ENCODE measurements around the gene ALG2.

The ALG2 gene, protein sequence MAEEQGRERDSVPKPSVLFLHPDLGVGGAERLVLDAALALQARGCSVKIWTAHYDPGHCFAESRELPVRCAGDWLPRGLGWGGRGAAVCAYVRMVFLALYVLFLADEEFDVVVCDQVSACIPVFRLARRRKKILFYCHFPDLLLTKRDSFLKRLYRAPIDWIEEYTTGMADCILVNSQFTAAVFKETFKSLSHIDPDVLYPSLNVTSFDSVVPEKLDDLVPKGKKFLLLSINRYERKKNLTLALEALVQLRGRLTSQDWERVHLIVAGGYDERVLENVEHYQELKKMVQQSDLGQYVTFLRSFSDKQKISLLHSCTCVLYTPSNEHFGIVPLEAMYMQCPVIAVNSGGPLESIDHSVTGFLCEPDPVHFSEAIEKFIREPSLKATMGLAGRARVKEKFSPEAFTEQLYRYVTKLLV

DNA sequence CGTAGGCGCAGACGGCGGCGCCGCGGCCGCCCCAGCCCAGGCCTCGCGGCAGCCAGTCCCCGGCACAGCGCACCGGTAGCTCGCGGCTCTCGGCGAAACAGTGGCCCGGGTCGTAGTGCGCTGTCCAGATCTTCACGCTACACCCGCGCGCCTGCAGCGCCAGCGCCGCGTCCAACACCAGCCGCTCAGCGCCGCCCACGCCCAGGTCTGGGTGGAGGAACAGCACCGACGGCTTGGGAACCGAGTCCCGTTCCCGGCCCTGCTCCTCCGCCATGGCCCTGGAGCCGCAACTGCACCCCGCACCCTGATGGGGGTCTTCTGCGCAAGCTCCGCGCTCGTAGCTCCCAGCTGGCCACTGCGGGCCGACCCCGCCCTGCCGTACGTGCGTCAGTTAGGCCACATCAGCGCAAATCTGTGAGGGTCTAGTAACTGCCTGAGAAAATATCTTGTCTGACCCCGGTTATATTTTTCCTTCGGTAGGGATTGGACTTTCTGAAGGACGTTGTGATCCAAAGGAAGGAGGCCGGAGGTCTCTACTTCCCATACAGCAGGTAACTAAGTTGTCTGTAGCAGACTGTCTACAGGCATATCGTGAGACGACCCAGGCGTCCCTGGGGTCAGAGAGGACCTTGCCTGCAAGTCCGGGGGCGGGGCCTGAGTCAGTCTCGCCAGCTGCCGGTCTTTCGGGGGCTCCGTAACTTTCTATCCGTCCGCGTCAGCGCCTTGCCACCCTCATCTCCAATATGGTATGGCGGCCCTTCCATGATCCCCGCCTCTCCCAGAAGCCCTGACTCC, at the start of gene ALG2, which contains the start of gene SEC61B:
TSS of gene ALG2 (minus strand) at position 322 of the 795 bp plus-strand sequence. CDS start at position 274, 48 bp downstream.
TSS of gene SEC61B (plus strand) at position 662 of the 795 bp plus-strand sequence. CDS start at position 744, 82 bp downstream.
- DNase-seq (ENCODE audit: low read depth, low spot score) = peak; percentile 97

DNA sequence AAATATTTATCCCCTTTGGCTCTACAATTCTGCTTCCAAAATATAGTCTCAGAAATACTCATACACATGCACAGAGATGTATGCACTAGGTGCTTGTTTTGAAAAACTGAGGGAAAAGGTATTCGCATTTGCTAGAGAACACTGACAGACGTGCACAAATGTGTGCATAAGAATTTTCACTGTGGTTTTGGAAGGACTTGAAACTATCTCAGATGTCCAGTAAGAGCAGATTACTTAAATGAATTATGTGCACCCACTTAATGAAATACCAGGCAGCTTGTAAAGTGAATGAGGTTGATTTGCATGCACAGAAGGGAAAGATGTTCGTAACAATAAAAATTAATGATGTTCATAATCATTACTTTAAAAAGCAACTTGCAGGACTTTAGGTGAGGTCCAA, 48.7 kb upstream of the ALG2 start:
- no peak for DNase-seq (ENCODE audit: low read depth, low spot score)

DNA sequence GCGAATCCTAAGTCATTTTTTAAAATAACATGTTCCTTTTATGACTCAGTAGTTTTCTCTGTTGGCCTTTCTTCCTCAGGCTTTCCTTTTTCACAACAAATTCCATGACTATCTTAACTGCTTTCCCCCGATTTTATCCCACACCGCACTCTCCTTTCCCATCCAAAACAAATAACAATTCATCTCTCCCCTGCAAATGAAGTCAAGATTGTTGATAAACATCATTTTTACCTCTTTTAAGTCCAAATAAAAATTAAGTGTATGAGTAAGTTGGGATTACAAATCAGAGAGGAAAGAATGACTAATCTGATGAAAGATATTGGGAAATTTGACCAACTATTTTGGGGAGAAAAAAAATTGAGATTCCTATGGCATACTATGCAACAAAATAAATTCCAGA, 47.7 kb upstream of the ALG2 start:
- DNase-seq (ENCODE audit: low read depth, low spot score) = no peak

DNA sequence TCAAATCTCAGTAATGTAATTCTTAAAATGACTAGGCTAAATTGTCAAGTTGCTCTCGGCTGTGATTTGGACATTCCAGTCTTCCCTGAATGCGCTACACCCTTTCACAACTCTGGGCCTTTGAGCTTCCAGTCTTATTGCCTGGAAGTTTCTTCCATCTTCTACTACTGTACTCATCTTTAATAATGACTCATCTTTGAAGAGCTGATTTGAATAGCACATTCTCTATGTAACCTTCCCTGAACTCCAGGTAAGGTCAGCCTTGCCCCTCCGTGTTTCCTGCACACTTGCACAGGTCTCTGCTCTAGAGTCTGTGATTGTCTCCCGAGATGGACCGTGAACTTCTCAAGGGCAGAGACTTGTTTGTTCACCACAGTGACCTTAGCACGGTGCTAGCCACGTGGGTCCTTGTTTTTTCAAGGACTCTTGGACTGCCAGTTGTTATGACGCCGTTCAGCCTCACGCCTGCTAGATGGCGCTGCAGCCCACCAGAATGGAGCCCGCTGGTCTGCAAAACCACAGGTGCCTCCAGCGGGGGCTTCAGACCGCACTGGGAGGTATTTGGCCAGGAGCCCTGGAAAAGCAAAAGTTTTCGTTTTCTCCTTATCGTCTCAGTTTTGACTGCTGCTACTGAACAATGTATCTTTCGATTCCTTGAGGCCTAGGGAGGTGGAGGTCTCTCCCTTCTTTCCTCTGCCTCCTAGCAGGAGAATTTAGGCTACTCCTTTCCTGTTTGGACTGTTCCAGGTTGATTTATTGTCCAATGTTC, 44.7 kb upstream of the ALG2 start:
- DNase-seq (ENCODE audit: low read depth, low spot score) = peak; percentile 89

DNA sequence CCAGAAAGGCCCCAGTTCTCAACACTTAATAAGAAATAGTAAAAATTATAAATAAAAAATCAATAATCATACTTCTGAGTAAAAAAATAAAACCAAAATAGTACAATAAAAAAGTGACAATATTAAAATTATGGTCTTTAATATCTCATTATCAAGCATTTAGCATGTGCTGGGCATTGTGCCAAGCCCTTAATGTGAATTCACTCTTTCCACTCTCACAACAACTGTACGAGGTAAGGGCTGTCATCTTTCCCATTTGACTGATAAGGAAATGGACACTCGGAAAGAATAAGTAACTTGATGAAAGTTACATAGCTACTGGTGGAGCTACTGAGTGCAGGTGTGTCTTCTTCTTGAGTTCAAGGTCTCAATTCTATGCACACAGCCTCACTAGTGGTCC, 43.9 kb upstream of the ALG2 start:
- no peak for DNase-seq (ENCODE audit: low read depth, low spot score)

DNA sequence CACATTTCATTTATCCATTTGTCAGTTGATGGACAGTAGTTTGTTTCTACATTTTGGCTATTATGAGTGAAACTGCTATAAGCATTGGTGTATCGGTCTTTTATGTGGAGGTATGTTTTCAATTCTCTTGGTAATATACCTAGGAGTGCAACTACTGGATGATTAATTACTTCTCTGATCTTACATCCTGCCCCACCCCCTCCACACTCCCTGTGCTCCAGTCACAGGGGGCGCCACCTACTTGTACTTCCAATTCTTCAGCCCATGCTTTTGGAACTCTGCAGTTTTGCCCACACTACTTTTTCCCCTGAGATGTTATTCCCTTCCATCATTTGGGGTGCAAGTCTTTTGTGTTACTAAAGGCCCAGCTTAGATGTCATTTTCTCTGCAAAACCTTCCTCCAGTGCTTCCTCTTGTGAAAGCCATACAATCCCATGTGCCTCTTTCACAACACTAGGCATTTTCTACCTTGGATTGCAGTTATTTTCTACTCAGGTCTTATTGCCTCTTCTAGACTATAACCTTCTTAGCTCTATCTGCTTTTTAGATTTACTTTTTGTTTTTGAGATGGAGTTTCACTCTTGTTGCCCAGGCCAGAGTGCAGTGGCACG, 42.4 kb upstream of the ALG2 start:
- DNase-seq (ENCODE audit: low read depth, low spot score) = no peak

DNA sequence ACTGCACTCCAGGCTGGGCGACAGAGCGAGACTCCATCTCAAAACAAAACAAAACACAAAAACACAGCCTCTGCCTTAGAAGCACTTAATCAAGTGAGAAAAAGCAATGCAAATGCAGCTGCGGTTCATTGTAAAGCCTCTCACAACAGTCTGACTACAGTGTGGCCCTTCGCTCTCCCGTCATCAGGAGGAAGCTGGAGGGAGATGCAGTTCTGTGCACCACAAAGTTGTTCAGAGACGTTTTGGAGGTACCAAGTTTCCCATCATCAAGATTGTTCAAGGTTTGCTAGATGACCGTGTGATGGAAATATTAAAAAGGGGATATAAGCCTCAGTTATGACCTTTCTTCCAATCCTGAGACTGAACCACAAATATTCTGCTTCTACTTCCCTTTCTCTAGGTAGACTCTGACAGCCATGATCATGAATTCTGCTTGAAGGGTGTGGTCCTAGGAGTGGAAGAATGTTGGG, 41.2 kb upstream of the ALG2 start:
- no peak for DNase-seq (ENCODE audit: low read depth, low spot score)

DNA sequence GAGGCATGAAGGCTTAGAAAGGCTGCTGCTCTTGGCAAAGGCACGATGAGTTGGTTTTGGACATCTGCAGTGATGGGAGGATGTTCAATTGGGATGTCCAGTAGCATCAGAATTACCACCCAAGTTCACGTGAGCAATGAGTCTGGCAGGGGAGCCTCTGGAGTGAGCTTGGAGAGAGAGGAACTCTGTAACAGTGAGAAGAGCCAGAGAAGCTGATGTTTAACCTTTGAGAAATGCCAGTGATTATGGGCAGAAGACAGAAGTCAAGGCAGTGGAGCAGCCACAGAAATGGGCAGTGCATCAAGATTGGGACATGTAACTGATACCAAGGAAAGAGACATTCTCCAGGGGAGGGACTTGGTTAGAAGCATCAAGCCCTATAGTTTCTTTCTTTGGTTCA, 40.2 kb upstream of the ALG2 start:
- no peak for DNase-seq (ENCODE audit: low read depth, low spot score)

DNA sequence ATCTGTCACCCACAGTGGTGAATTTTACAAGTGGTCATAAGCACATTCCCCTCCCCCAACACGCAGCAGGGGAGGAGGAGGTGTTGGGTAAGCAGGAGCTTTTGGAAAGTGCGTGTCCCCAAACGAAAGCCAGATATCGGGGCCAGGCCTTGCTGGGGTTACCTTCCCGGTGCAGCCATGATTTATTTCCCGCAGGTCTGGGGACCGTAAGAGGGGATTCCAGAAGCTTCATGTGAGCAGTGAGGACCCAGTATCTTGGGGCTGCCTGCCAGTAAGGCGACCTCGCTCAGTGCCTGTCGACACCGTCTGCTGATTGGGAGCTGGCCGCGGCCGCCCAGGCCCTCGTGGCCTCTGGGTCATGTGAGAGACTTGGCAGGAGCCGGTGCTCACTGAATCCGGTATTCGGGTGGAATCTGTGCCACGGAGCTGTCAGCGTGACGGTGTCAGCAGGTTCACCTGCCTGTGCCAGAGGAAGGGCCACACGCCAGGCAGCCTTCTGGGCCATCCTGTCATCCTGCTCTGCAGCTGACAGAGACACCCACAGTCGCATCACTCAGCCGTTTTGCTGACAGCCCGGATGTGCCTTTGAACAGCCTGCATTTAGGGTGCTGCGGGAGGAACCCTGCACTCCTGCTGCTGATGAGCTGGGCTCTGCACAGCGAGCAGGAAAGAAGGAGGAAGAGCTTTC, 37.6 kb upstream of the ALG2 start:
- DNase-seq (ENCODE audit: low read depth, low spot score) = peak; percentile 56

DNA sequence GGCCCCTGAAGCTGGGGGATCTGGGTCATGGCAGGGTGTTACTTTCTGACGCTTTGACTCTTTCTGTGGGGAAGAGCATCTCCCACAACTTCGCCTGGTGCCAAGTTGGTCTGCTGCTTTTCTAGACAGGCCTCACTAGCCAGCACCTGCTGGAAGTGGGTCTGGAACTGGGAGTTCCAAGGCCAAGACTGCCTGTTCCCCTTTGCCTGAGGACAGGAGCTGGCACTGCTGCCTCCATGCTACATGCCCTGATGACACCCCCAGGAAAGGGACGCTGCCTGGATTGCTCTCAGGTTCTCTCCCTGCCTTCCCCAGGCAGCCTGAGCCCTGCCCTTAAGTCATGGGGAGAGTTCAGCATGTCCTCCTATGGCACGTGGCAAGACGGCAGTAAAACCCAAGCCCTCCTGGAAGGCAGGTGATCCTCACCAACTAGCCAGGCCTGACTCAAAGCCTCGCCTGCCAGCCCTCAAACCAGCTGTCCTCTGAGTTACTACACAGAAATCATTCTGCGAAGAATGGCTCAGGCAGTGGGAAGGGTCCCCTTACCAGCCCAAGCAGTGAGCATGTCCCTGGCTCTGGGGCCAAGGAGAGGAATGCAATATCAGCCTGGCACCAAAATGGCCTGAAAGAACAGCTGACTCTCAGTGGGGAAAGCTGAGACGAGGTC, 36.1 kb upstream of the ALG2 start:
- no peak for DNase-seq (ENCODE audit: low read depth, low spot score)

DNA sequence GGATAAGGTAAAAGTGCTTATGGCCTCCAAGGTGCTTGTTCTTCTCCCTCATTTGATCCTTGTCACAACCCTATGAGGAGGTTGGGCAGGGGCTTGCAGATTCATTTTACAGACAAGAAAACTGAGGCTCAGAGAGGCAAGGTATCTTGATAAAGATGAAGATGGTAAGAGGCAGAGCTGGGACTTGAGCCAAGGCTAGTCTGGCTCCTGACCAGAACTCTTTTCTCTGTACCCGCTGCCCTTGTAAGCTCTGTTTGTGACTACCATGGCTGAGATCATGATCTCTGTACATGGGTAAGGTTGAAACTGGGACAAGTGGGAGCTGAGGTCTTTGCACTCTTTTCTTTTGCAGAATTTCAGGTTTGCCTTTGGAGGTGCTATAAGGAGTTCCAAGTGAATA, 33.9 kb upstream of the ALG2 start:
- DNase-seq (ENCODE audit: low read depth, low spot score) = no peak

DNA sequence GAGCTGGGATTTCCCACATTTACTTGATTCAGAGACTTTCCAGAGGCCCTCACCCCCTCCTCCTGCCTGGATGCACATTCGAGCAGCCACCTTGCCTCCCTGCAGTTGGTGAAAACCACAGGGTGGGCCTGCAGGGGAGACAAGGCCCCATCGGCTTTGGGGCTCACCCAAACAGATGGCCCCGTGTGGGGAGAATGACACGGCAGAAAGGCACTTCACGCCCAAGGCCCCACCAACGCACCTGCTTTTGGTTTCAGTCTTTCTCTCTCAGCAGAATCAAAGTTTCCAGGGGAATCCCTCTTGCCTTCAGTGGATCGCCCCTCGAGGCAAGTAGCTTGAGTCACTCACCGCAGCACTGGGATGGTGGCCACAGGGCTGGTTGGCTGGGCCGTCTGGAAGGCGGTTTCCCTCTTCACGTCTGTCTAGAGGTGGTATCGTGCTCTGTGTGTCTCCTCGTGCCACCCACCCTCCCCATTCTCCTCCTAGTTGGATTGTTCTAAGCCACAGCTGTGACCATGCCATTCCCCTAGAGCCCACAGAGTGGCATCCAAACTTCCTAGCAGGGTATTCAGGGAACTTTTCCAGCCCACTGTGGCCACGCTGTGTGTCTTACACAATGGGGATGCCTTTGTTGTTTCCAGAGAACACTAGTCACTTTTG, 32.2 kb upstream of the ALG2 start:
- no peak for DNase-seq (ENCODE audit: low read depth, low spot score)

DNA sequence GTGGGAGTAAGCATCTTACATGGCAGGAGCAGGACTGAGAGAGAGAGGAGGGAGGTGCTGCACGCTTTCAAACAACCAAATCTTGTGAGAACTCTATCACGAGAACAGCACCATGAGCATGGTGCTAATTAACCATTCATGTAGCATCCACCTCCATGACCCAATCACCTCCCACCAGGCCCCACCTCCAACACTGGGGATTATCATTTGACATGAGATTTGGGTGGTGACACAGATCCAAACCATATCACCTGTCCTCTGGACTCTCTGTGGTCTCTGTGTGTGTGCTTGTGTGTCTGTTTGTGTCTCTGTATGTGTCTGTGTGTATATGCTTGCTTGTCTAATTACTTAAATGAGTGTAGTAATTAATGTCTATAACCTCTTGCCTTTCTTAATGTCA, 31.4 kb upstream of the ALG2 start:
- no peak for DNase-seq (ENCODE audit: low read depth, low spot score)

DNA sequence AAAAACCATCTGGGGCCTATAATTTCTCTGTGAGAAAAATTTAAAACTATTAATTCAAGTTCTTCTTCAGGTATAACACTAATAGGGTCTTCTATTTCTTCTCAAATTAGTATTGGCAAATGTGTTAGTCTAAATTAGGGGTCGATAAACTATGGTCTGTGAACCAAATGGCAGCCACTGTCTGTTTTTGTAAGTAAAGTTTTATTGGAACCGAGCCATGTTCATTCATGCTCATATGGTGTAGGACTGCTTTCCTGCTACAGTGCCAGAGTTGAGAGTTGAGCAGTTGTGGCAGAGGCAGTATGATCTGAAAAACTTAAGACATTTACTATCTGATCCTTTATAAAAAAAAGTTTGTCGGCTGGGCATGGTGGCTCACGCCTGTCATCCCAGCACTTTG, 29.4 kb upstream of the ALG2 start:
- DNase-seq (ENCODE audit: low read depth, low spot score) = no peak

DNA sequence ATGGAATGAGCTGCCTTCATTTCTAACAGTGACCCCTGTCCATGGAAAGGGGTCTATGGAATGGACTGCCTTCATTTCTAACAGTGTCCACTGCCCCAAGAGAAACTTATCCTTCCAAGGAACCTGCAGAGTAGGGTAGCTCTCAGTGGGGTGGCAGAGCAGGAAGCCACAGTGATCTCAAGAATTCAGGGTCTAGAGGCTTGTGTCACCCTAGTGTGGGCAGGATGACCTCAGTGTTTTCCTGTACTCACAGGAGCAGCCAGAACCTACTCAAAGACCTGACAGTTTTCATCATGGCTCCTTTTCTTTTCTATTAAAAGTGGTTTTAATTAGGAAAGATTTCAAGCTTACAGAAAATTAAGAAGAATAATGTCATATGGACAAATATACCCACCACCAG, 27.9 kb upstream of the ALG2 start:
- no peak for DNase-seq (ENCODE audit: low read depth, low spot score)

DNA sequence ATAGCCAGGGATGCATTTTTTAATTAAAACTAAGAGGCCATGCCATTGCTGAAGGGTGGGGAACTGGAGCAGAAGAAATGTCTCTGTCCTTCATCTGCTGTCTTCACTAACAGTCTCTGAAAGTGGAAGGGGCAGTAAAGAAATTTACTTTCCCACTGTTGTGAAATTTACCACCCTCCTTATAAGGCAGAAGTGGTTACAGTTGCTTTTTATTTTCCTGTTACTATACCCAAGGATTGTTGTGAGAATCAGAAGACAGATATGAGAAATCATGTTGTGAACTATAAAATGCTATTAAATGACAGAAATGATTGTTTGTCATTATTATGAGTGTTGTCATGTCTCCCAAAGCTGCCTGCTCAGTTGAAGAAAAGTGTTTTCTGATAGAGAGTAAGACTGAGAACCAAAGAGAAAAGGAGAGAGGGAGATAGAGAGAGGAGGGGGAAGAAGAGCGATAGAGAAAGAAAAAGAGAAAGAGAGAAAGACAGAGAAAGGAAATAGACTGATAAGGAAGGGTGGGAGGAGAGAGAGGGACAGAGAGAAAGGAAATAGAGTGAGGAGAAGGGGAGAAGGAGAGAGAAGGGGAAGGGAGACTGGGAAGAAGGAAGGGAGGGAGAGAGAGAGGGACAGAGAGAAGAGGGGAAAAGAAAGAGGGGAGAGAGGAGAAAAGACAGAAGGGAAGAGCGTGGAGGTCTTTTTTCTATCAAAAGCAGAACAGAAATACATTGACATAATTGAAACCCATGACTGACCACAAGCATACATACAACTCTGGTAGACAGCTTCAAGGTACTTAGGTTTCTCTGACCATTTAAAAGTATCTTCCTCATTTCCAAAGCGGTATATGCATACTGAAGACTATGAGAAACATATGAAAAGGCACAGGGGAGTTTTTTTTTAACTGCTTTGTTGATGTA, 22.9 kb upstream of the ALG2 start:
- DNase-seq (ENCODE audit: low read depth, low spot score) = no peak

DNA sequence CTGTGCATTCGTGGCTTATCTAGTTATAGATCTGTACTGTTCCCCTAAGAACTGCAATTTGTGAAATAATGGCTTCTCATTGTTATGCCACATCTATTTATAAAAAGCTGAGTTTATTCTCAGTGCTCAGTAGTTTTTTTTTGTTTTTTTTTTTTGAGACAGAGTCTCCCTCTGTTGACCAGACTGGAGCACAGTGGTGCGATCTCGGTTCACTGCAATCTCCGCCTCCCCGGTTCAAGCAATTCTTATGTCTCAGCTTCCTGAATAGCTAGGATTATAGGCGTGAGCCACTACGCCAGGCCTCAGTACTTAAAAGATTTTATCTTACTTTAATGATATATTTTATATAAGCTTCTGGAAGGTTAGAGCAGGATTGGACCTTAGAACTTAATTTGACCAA, 19.4 kb upstream of the ALG2 start:
- no peak for DNase-seq (ENCODE audit: low read depth, low spot score)

DNA sequence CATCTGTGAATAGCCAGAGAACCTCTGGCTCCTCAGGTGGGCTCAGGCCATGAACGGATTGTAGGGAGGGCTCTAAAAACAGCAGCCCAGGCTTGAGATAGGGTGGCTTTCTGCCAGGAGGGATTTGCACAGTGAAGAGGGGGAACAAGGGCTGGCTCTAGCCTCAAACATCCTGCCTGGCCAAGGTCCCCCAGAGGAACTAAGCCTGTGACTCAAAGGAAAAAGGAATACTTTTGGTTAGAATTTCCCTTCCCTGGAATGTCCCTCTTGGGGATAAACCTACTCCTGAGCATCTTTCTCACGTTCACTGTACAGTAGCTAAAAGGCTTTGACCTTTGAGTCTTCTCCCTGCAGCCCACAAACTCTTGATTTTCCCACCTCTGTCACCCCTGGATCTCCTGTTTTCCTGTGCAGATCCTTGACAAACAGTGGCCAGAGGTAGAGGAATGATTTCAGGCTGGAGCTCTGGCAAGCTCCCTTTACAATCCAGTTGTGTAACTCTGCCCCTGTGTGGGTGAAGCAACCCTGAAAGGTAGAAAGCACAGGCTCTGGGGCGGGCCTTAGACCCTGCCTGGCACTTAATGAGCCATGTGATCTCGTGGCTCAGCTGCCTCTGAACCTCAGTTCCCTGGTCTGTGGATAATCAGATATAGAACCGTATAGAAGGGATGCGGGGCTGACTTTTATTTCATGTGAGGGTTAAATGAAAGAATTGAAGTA, 17.8 kb upstream of the ALG2 start:
- no peak for DNase-seq (ENCODE audit: low read depth, low spot score)

Measured in ELF-1 (cell line).